ENCODE measurements around the gene FNDC5.

GRCh38 chr1:32816676-32817158 is 54.0 kb downstream of the FNDC5 start:
- TF ChIP-seq CTCF (conservative IDR thresholded peaks at IDR 0.05; ENCODE audit: low read depth in 2 of 2) (no peak), REST (IDR thresholded peaks at IDR 0.05; ENCODE audit: unreplicated experiment) (no peak), POLR2AphosphoS5 (IDR thresholded peaks at IDR 0.05; ENCODE audit: low read depth) (no peak), EZH2phosphoT487 (IDR thresholded peaks at IDR 0.05; ENCODE audit: unreplicated experiment) (no peak), EZH2 (IDR thresholded peaks at IDR 0.05; ENCODE audit: low read depth, unreplicated experiment) (no peak), CREB1 (CRISPR knock-in tag; IDR thresholded peaks at IDR 0.05; ENCODE audit: low read depth) (no peak), ZNF114 (CRISPR knock-in tag; IDR thresholded peaks at IDR 0.05) (no peak), JUNB (IDR thresholded peaks at IDR 0.05; ENCODE audit: unreplicated experiment) (no peak), NANOG (IDR thresholded peaks at IDR 0.05; ENCODE audit: borderline replicate concordance) (no peak)

All from GM23338 (cell line).